ENCODE data around the gene LETMD1. TPM values are rescaled to one million over a fixed set of nuclear protein-coding genes. Genes with fewer than 3 reads are reported as not detected.

The LETMD1 gene
- total and polyA plus RNA-seq, 2 of the 8 experiments (the other 6 are each of a cell fraction or from before 2014, with no cell fraction given): 39.4 to 65.3 TPM

DNA sequence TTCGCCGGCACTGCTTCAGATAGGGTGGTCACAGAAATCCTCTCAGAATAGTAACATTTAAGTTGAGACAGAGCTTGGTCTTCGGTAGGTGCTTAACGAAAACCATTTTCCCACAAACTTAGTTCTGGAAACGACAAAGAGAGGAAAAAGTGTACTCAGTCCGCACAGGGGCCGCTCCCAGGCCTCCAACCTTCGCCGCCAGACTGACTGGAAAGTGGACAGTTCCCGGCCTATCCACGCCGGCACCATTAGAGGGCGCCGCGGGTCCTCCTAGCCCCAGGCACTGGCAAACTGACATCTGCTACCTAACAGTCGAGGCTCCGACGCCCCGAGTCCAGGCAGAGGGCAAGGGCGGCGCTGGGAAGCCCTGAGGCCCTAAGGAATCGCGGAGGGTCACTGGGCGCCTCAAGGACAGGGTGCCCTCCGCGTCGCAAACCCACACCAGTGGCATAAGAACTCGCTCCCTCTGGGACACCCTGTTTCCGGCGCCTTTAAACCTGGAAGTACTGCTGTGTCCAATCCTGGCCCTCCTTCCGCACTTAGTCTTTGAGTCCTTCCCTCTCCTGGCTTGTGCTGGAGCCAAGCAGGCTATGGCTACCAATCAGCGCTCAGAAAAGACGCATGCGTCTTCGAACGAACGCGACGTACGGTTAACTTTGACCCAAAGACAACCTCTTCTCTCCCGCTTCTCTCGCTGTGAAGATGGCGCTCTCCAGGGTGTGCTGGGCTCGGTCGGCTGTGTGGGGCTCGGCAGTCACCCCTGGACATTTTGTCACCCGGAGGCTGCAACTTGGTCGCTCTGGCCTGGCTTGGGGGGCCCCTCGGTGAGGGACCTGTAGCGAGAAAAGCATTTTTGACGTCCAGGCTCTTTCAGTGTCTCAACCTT is at the start of gene LETMD1 (continued):
- TF ChIP-seq, protein P1, sequence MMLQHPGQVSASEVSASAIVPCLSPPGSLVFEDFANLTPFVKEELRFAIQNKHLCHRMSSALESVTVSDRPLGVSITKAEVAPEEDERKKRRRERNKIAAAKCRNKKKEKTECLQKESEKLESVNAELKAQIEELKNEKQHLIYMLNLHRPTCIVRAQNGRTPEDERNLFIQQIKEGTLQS (IDR thresholded peaks at IDR 0.05; ENCODE audit: insufficient read depth, low read depth, low read length): no peak
- TF ChIP-seq, protein P2, sequence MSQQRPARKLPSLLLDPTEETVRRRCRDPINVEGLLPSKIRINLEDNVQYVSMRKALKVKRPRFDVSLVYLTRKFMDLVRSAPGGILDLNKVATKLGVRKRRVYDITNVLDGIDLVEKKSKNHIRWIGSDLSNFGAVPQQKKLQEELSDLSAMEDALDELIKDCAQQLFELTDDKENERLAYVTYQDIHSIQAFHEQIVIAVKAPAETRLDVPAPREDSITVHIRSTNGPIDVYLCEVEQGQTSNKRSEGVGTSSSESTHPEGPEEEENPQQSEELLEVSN (IDR thresholded peaks at IDR 0.05): peak; percentile 83
- TF ChIP-seq, protein P3, sequence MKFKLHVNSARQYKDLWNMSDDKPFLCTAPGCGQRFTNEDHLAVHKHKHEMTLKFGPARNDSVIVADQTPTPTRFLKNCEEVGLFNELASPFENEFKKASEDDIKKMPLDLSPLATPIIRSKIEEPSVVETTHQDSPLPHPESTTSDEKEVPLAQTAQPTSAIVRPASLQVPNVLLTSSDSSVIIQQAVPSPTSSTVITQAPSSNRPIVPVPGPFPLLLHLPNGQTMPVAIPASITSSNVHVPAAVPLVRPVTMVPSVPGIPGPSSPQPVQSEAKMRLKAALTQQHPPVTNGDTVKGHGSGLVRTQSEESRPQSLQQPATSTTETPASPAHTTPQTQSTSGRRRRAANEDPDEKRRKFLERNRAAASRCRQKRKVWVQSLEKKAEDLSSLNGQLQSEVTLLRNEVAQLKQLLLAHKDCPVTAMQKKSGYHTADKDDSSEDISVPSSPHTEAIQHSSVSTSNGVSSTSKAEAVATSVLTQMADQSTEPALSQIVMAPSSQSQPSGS (IDR thresholded peaks at IDR 0.05; ENCODE audit: low read length): no peak
- TF ChIP-seq PHF8 (conservative IDR thresholded peaks at IDR 0.05; ENCODE audit: low read depth, low read length): peak; percentile 66
- peak; percentile 73 to 82 for TF ChIP-seq RAD21 (IDR thresholded peaks at IDR 0.05 in 1 of 2, conservative IDR thresholded peaks at IDR 0.05 in 1 of 2; ENCODE audit: low read depth in 2 of 2, low read length in 2 of 2)
- peak; percentile 68 to 94; a peak in 2 of 4 replicates for TF ChIP-seq SIN3A (conservative IDR thresholded peaks at IDR 0.05 in 1 of 2, IDR thresholded peaks at IDR 0.05 in 1 of 2; ENCODE audit: low read depth in 1 of 2, low read length in 2 of 2)
- no peak for TF ChIP-seq CBX5 (IDR thresholded peaks at IDR 0.05; ENCODE audit: low read depth, low read length)
- 0 out of 2 replicates have a peak, but pooled peaks have one; percentile 54 for TF ChIP-seq TCF12 (IDR thresholded peaks at IDR 0.05; ENCODE audit: low read depth, low read length)
